ENCODE results near the gene ALCAM.

- TF ChIP-seq SIN3A (IDR thresholded peaks at IDR 0.05; ENCODE audit: borderline replicate concordance, insufficient read depth, low read length) (no peak), POLR2AphosphoS5 (IDR thresholded peaks at IDR 0.05; ENCODE audit: low read depth, low read length) (no peak), REST (IDR thresholded peaks at IDR 0.05; ENCODE audit: insufficient read depth in 1 of 2, low read depth in 2 of 2, low read length in 2 of 2) (no peak), TAF1 (IDR thresholded peaks at IDR 0.05; ENCODE audit: borderline replicate concordance, insufficient read depth, low read length) (no peak), FOXP2 (optimal IDR thresholded peaks at IDR 0.05; ENCODE audit: borderline replicate concordance, extremely low read depth, extremely low read length, insufficient read depth) (no peak)
Observed at GRCh38 chr3:105367063-105367405, 325 bp downstream of the ALCAM start.
